Activated CD4-positive, alpha-beta T cell treated with anti-CD3 and anti-CD28 coated beads for 36 hours (primary cell): ENCODE data around the gene LUC7L. TPM values are rescaled to one million over a fixed set of nuclear protein-coding genes. Genes with fewer than 3 reads are reported as not detected.
"Not testable (repeated sequence)": the region's sequence is repeated elsewhere in the genome, so short reads cannot be mapped to it uniquely, and the experiment has no call there.

Experiments
- ATAC-seq: fragments of 200-7000 bp; cut with Tn5 transposase; one replicate; pipeline ENCODE4 v1.10.0; 2021; ENCODE audit warnings: mild to moderate bottlenecking, moderate library complexity
- CTCF ChIA-PET: fragments of 350-600 bp; sonication (Branson Sonifier 250); formaldehyde crosslinking; loops from one replicate; lab custom pipeline; 2021; ENCODE audit warnings: antibody characterized with exemption; lab: Charles Lee
- POLR2A ChIA-PET: fragments of 350-600 bp; sonication (Branson Sonifier 250); formaldehyde crosslinking; loops from one replicate; lab custom pipeline; 2021; ENCODE audit warnings: antibody characterized with exemption, inconsistent platforms; lab: Charles Lee
- DNase-seq: peaks from one replicate; pipeline ENCODE4 v3.0.0-alpha.2; 2020
- H3K27ac Mint-ChIP-seq: one replicate; pipeline ENCODE4 v1.8.0; 2021; ENCODE audit warnings: mixed read lengths
- H3K27me3 Mint-ChIP-seq: one replicate; pipeline ENCODE4 v1.8.0; 2021; ENCODE audit warnings: mixed read lengths
- H3K36me3 Mint-ChIP-seq: one replicate; pipeline ENCODE4 v1.8.0; 2021; ENCODE audit warnings: low read depth, mixed read lengths
- H3K4me1 Mint-ChIP-seq: one replicate; pipeline ENCODE4 v1.8.0; 2021; ENCODE audit warnings: mixed read lengths
- H3K4me3 Mint-ChIP-seq: one replicate; pipeline ENCODE4 v1.8.0; 2021; ENCODE audit warnings: mild to moderate bottlenecking, moderate library complexity, mixed read lengths
- H3K9me3 Mint-ChIP-seq: one replicate; pipeline ENCODE4 v1.8.0; 2021; ENCODE audit warnings: low read depth, mixed read lengths
- intact Hi-C, 2 experiments: fragments of 100-400 bp; cut with DNase I in 1 of 2; cut with micrococcal nuclease in 1 of 2; formaldehyde crosslinking; loops; one replicate each; pipeline versions ENCODE4 v1.14.2 to v1.15.1; 2022 to 2024; cut with DNase I, micrococcal nuclease
- total RNA-seq, 2 experiments: library from RNA; stranded (reverse); gene quantifications; one replicate each; pipeline ENCODE4 v1.2.3, GENCODE V29; 2021

LUC7L gene
- total RNA-seq, 2 experiments from 2014 or later: 44.6 to 50.1 TPM

DNA sequence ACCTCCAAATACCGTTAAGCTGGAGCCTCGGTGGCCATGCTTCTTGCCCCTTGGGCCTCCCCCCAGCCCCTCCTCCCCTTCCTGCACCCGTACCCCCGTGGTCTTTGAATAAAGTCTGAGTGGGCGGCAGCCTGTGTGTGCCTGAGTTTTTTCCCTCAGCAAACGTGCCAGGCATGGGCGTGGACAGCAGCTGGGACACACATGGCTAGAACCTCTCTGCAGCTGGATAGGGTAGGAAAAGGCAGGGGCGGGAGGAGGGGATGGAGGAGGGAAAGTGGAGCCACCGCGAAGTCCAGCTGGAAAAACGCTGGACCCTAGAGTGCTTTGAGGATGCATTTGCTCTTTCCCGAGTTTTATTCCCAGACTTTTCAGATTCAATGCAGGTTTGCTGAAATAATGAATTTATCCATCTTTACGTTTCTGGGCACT, 51.8 kb downstream of the LUC7L start:
- H3K9me3 Mint-ChIP-seq: no peaks in the 10 kb centered on the region

DNA sequence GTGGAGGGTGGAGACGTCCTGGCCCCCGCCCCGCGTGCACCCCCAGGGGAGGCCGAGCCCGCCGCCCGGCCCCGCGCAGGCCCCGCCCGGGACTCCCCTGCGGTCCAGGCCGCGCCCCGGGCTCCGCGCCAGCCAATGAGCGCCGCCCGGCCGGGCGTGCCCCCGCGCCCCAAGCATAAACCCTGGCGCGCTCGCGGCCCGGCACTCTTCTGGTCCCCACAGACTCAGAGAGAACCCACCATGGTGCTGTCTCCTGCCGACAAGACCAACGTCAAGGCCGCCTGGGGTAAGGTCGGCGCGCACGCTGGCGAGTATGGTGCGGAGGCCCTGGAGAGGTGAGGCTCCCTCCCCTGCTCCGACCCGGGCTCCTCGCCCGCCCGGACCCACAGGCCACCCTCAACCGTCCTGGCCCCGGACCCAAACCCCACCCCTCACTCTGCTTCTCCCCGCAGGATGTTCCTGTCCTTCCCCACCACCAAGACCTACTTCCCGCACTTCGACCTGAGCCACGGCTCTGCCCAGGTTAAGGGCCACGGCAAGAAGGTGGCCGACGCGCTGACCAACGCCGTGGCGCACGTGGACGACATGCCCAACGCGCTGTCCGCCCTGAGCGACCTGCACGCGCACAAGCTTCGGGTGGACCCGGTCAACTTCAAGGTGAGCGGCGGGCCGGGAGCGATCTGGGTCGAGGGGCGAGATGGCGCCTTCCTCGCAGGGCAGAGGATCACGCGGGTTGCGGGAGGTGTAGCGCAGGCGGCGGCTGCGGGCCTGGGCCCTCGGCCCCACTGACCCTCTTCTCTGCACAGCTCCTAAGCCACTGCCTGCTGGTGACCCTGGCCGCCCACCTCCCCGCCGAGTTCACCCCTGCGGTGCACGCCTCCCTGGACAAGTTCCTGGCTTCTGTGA, 52.5 kb downstream of the LUC7L start, which contains the start of gene HBA1:
Gene HBA1 (plus strand): TSS at position 204 of the 906 bp plus-strand sequence. CDS start 37 bp downstream, at position 241.
- H3K27me3 Mint-ChIP-seq: peaks cover 42% of the 10 kb centered on the region
- ATAC-seq: peak; percentile 37
- DNase-seq, H3K27ac Mint-ChIP-seq, POLR2A ChIA-PET, intact Hi-C loops, H3K4me1 Mint-ChIP-seq, H3K9me3 Mint-ChIP-seq, H3K36me3 Mint-ChIP-seq, H3K4me3 Mint-ChIP-seq: not testable (repeated sequence)
- CTCF ChIA-PET: interaction anchor here (1.2 to 1.4 kb wide), 2 partner anchors 70 to 112 kb away, joined by 3 to 5 read pairs; no protein-coding TSS in a partner anchor

More for the DNA sequence above, 51.8 kb downstream of the LUC7L start:
- Mint-ChIP-seq H3K27me3 (peaks cover 40% of the 10 kb centered on the region), H3K4me1 (peaks cover 3% of the 10 kb centered on the region), H3K36me3 (no peaks in the 10 kb centered on the region), H3K27ac (no peak overlapping the region), H3K4me3 (no peak overlapping the region)
- intact Hi-C loops: no loop called here
- DNase-seq (no peak), ATAC-seq (no peak)
- ChIA-PET CTCF (interaction anchor here (1.2 to 1.4 kb wide), 2 partner anchors 70 to 112 kb away, joined by 3 to 5 read pairs; no protein-coding TSS in a partner anchor), POLR2A (no interaction called here)

DNA sequence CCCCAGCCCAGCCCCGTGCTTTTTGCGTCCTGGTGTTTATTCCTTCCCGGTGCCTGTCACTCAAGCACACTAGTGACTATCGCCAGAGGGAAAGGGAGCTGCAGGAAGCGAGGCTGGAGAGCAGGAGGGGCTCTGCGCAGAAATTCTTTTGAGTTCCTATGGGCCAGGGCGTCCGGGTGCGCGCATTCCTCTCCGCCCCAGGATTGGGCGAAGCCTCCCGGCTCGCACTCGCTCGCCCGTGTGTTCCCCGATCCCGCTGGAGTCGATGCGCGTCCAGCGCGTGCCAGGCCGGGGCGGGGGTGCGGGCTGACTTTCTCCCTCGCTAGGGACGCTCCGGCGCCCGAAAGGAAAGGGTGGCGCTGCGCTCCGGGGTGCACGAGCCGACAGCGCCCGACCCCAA, 53.2 kb downstream of the LUC7L start:
- H3K4me1 Mint-ChIP-seq, H3K27ac Mint-ChIP-seq, H3K4me3 Mint-ChIP-seq, POLR2A ChIA-PET, H3K36me3 Mint-ChIP-seq, CTCF ChIA-PET, DNase-seq, ATAC-seq, intact Hi-C loops, H3K9me3 Mint-ChIP-seq: not testable (repeated sequence)
- H3K27me3 Mint-ChIP-seq: peaks cover 45% of the 10 kb centered on the region

DNA sequence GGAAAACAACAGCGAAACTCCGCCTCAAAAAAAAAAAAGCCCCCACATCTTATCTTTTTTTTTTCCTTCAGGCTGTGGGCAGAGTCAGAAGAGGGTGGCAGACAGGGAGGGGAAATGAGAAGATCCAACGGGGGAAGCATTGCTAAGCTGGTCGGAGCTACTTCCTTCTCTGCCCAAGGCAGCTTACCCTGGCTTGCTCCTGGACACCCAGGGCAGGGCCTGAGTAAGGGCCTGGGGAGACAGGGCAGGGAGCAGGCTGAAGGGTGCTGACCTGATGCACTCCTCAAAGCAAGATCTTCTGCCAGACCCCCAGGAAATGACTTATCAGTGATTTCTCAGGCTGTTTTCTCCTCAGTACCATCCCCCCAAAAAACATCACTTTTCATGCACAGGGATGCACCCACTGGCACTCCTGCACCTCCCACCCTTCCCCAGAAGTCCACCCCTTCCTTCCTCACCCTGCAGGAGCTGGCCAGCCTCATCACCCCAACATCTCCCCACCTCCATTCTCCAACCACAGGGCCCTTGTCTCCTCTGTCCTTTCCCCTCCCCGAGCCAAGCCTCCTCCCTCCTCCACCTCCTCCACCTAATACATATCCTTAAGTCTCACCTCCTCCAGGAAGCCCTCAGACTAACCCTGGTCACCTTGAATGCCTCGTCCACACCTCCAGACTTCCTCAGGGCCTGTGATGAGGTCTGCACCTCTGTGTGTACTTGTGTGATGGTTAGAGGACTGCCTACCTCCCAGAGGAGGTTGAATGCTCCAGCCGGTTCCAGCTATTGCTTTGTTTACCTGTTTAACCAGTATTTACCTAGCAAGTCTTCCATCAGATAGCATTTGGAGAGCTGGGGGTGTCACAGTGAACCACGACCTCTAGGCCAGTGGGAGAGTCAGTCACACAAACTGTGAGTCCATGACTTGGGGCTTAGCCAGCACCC, 54.0 kb downstream of the LUC7L start:
- CTCF ChIA-PET: no interaction called here
- POLR2A ChIA-PET: no interaction called here
- H3K9me3 Mint-ChIP-seq: no peaks in the 10 kb centered on the region
- no peaks in the 10 kb centered on the region for H3K36me3 Mint-ChIP-seq
- DNase-seq (no peak), ATAC-seq (no peak)
- no peaks in the 10 kb centered on the region for H3K4me1 Mint-ChIP-seq
- H3K27me3 Mint-ChIP-seq: peaks cover 50% of the 10 kb centered on the region
- no peak overlapping the region for H3K4me3 Mint-ChIP-seq
- intact Hi-C loops: no loop called here
- no peak overlapping the region for H3K27ac Mint-ChIP-seq

DNA sequence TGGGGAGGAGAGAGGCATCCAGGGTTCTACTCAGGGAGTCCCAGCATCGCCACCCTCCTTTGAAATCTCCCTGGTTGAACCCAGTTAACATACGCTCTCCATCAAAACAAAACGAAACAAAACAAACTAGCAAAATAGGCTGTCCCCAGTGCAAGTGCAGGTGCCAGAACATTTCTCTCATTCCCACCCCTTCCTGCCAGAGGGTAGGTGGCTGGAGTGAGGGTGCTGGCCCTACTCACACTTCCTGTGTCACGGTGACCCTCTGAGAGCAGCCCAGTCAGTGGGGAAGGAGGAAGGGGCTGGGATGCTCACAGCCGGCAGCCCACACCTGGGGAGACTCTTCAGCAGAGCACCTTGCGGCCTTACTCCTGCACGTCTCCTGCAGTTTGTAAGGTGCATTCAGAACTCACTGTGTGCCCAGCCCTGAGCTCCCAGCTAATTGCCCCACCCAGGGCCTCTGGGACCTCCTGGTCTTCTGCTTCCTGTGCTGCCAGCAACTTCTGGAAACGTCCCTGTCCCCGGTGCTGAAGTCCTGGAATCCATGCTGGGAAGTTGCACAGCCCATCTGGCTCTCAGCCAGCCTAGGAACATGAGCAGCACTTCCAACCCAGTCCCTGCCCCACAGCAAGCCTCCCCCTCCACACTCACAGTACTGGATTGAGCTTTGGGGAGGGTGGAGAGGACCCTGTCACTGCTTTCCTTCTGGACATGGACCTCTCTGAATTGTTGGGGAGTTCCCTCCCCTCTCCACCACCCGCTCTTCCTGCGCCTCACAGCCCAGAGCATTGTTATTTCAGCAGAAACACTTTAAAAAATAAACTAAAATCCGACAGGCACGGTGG, 55.1 kb downstream of the LUC7L start:
- intact Hi-C loops, CTCF ChIA-PET, H3K36me3 Mint-ChIP-seq, H3K4me3 Mint-ChIP-seq, ATAC-seq, DNase-seq, H3K27ac Mint-ChIP-seq, H3K9me3 Mint-ChIP-seq, H3K4me1 Mint-ChIP-seq, POLR2A ChIA-PET: not testable (repeated sequence)
- H3K27me3 Mint-ChIP-seq: peaks cover 49% of the 10 kb centered on the region

DNA sequence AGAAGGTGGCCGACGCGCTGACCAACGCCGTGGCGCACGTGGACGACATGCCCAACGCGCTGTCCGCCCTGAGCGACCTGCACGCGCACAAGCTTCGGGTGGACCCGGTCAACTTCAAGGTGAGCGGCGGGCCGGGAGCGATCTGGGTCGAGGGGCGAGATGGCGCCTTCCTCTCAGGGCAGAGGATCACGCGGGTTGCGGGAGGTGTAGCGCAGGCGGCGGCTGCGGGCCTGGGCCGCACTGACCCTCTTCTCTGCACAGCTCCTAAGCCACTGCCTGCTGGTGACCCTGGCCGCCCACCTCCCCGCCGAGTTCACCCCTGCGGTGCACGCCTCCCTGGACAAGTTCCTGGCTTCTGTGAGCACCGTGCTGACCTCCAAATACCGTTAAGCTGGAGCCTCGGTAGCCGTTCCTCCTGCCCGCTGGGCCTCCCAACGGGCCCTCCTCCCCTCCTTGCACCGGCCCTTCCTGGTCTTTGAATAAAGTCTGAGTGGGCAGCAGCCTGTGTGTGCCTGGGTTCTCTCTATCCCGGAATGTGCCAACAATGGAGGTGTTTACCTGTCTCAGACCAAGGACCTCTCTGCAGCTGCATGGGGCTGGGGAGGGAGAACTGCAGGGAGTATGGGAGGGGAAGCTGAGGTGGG, 55.9 kb downstream of the LUC7L start:
- H3K27me3 Mint-ChIP-seq: peaks cover 53% of the 10 kb centered on the region
- H3K4me1 Mint-ChIP-seq, DNase-seq, ATAC-seq, intact Hi-C loops, H3K4me3 Mint-ChIP-seq, POLR2A ChIA-PET, H3K27ac Mint-ChIP-seq, CTCF ChIA-PET, H3K9me3 Mint-ChIP-seq, H3K36me3 Mint-ChIP-seq: not testable (repeated sequence)

DNA sequence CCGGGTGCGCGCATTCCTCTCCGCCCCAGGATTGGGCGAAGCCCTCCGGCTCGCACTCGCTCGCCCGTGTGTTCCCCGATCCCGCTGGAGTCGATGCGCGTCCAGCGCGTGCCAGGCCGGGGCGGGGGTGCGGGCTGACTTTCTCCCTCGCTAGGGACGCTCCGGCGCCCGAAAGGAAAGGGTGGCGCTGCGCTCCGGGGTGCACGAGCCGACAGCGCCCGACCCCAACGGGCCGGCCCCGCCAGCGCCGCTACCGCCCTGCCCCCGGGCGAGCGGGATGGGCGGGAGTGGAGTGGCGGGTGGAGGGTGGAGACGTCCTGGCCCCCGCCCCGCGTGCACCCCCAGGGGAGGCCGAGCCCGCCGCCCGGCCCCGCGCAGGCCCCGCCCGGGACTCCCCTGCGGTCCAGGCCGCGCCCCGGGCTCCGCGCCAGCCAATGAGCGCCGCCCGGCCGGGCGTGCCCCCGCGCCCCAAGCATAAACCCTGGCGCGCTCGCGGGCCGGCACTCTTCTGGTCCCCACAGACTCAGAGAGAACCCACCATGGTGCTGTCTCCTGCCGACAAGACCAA, 56.8 kb downstream of the LUC7L start, which contains the start of gene HBA2:
Gene HBA2 (plus strand): TSS at position 503 of the 568 bp plus-strand sequence. CDS start 37 bp downstream, at position 540.
- peaks cover 50% of the 10 kb centered on the region for H3K27me3 Mint-ChIP-seq
- CTCF ChIA-PET, H3K4me3 Mint-ChIP-seq, H3K9me3 Mint-ChIP-seq, H3K36me3 Mint-ChIP-seq, H3K4me1 Mint-ChIP-seq, POLR2A ChIA-PET, DNase-seq, H3K27ac Mint-ChIP-seq, intact Hi-C loops: not testable (repeated sequence)
- ATAC-seq: peak; percentile 55

DNA sequence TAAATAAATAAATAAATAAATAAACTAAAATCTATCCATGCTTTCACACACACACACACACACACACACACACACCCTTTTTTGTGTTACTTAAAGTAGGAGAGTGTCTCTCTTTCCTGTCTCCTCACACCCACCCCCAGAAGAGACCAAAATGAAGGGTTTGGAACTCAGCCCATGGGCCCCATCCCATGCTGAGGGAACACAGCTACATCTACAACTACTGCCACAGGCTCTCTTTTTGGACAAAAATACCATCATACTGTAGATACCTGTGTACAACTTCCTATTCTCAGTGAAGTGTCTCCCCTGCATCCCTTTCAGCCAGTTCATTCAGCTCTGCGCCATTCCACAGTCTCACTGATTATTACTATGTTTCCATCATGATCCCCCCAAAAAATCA, 58.5 kb downstream of the LUC7L start:
- no peaks in the 10 kb centered on the region for H3K9me3 Mint-ChIP-seq
- H3K27me3 Mint-ChIP-seq: peaks cover 61% of the 10 kb centered on the region
- intact Hi-C loops: no loop called here
- no peak overlapping the region for H3K27ac Mint-ChIP-seq
- POLR2A ChIA-PET: no interaction called here
- DNase-seq (no peak), ATAC-seq (no peak)
- CTCF ChIA-PET: interaction anchor here (0.9 to 1.2 kb wide), 2 partner anchors 8 to 64 kb away, joined by 3 to 4 read pairs; no protein-coding TSS in a partner anchor
- peaks cover 3% of the 10 kb centered on the region for H3K4me1 Mint-ChIP-seq
- no peaks in the 10 kb centered on the region for H3K36me3 Mint-ChIP-seq
- H3K4me3 Mint-ChIP-seq: no peak overlapping the region

DNA sequence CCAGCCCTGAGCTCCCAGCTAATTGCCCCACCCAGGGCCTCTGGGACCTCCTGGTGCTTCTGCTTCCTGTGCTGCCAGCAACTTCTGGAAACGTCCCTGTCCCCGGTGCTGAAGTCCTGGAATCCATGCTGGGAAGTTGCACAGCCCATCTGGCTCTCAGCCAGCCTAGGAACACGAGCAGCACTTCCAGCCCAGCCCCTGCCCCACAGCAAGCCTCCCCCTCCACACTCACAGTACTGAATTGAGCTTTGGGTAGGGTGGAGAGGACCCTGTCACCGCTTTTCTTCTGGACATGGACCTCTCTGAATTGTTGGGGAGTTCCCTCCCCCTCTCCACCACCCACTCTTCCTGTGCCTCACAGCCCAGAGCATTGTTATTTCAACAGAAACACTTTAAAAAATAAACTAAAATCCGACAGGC, 59.2 kb downstream of the LUC7L start:
- ATAC-seq, POLR2A ChIA-PET, H3K9me3 Mint-ChIP-seq, H3K4me1 Mint-ChIP-seq, DNase-seq, H3K36me3 Mint-ChIP-seq, intact Hi-C loops, H3K4me3 Mint-ChIP-seq, H3K27ac Mint-ChIP-seq: not testable (repeated sequence)
- H3K27me3 Mint-ChIP-seq: peaks cover 55% of the 10 kb centered on the region
- CTCF ChIA-PET: interaction anchor here (0.9 kb wide), 1 partner anchor 9 kb away, joined by 4 read pairs; no protein-coding TSS in a partner anchor

DNA sequence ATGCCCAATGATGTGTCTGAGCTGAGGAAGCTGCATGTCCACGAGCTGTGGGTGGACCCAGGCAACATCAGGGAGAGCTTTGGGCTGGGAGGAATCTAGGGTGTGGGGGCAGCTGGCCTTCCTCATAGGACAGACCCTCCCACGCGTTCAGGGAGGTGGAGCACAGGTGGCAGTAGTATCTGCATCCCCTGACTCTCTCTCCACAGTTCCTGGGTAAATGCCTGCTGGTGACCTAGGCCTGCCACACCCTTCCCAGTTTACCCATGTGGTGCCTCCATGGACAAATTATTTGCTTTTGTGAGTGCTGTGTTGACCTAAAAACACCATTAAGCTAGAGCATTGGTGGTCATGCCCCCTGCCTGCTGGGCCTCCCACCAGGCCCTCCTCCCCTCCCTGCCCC, 60.2 kb downstream of the LUC7L start:
- no peak overlapping the region for H3K27ac Mint-ChIP-seq
- ChIA-PET CTCF (interaction anchor here (0.6 to 1.8 kb wide), 4 partner anchors 62 to 437 kb away, joined by 4 to 5 read pairs (median 4); no protein-coding TSS in a partner anchor), POLR2A (no interaction called here)
- ATAC-seq (no peak), DNase-seq (no peak)
- peaks cover 47% of the 10 kb centered on the region for H3K27me3 Mint-ChIP-seq
- intact Hi-C loops: no loop called here
- H3K4me1 Mint-ChIP-seq: peaks cover 5% of the 10 kb centered on the region
- no peak overlapping the region for H3K4me3 Mint-ChIP-seq
- H3K9me3 Mint-ChIP-seq: no peaks in the 10 kb centered on the region
- no peaks in the 10 kb centered on the region for H3K36me3 Mint-ChIP-seq
